ENCODE data around the gene COL25A1. TPM values are rescaled to one million over a fixed set of nuclear protein-coding genes. Genes with fewer than 3 reads are reported as not detected.

Gene COL25A1
- total and polyA plus RNA-seq, 4 donors = 0.61 to 4.4 (median 2.1) TPM

GRCh38 chr4:108919226-108919893, 383.1 kb downstream of the COL25A1 start:
- TF ChIP-seq YY1 (IDR thresholded peaks at IDR 0.05) = no peak
- TF ChIP-seq SP1 (IDR thresholded peaks at IDR 0.05) = no peak
- TF ChIP-seq RAD21 (IDR thresholded peaks at IDR 0.05) = no peak
- no peak for TF ChIP-seq EGR1 (IDR thresholded peaks at IDR 0.05; ENCODE audit: low read depth in 2 of 2)
- TF ChIP-seq CTCF (IDR thresholded peaks at IDR 0.05; ENCODE audit: low read depth, low read length, missing input control) = no peak
- TF ChIP-seq NR2F2 (IDR thresholded peaks at IDR 0.05) = no peak
- no peak for TF ChIP-seq ZBTB33 (IDR thresholded peaks at IDR 0.05)
- TF ChIP-seq MAX (IDR thresholded peaks at IDR 0.05) = no peak
- no peak for TF ChIP-seq RXRA (IDR thresholded peaks at IDR 0.05)
- no peak for TF ChIP-seq JUND (IDR thresholded peaks at IDR 0.05)
- TF ChIP-seq ATF3 (IDR thresholded peaks at IDR 0.05) = no peak
- no peak for TF ChIP-seq FOXA2 (IDR thresholded peaks at IDR 0.05)
- no peak for TF ChIP-seq HNF4G (IDR thresholded peaks at IDR 0.05)
- TF ChIP-seq FOXA1 (IDR thresholded peaks at IDR 0.05) = no peak
- no peak for TF ChIP-seq HNF4A (conservative IDR thresholded peaks at IDR 0.05)
- no peak for TF ChIP-seq REST (IDR thresholded peaks at IDR 0.05)
- no peak for TF ChIP-seq TAF1 (conservative IDR thresholded peaks at IDR 0.05)
- TF ChIP-seq GABPA (IDR thresholded peaks at IDR 0.05 in 1 of 2, conservative IDR thresholded peaks at IDR 0.05 in 1 of 2) = no peak

More at GRCh38 chr4:108919226-108919893, 383.1 kb downstream of the COL25A1 start:
- Histone ChIP-seq H3K4me1 (ENCODE audit: control insufficient read depth in 4 of 4, insufficient read depth in 4 of 4, low read length in 3 of 4) (no peaks in the 10 kb centered on the region), H3K9me3 (ENCODE audit: control insufficient read depth in 4 of 4, low read length in 3 of 4) (no peaks in the 10 kb centered on the region), H3K36me3 (ENCODE audit: control insufficient read depth in 4 of 4, insufficient read depth in 3 of 4, low read depth in 1 of 4, low read length in 3 of 4) (no peaks in the 10 kb centered on the region), H3K4me3 (ENCODE audit: low read depth in 1 of 3, low read length in 3 of 3) (no peak overlapping the region), H3K9ac (ENCODE audit: low read depth in 1 of 2, low read length in 2 of 2) (no peak overlapping the region), H3K27me3 (ENCODE audit: control insufficient read depth in 4 of 4, insufficient read depth in 4 of 4, low read length in 3 of 4) (no peaks in the 10 kb centered on the region), H3K27ac (ENCODE audit: low read depth in 1 of 2, low read length in 2 of 2) (no peak overlapping the region)
- no peak for DNase-seq (ENCODE audit: low spot score)
- 82% methylated on average over 5 of the region's 5 CpGs for WGBS
